Ishikawa (cell line): ENCODE measurements around the gene TSPAN4.

ENCODE experiments used
- EGR1 ChIP-seq: IDR thresholded peaks from 2 replicates; pipeline ENCODE4 v1.6.1; 2012
- EP300 ChIP-seq: IDR thresholded peaks from 2 replicates; pipeline ENCODE4 v1.6.1; 2012; ENCODE audit warnings: borderline replicate concordance
- NFIC ChIP-seq: IDR thresholded peaks from 2 replicates; pipeline ENCODE4 v1.6.1; 2012
- RAD21 ChIP-seq: IDR thresholded peaks from 2 replicates; pipeline ENCODE4 v1.6.1; 2012; ENCODE audit warnings: low read depth
- TAF1 ChIP-seq: IDR thresholded peaks from 2 replicates; pipeline ENCODE4 v1.6.1; 2012; ENCODE audit warnings: low read depth, mild to moderate bottlenecking
- TEAD4 ChIP-seq: IDR thresholded peaks from 2 replicates; pipeline ENCODE4 v1.6.1; 2012
- TF ChIP-seq, protein P1 (sequence below): IDR thresholded peaks from 2 replicates; pipeline ENCODE4 v1.6.1; 2012
- TF ChIP-seq, protein P2 (sequence below): IDR thresholded peaks from 2 replicates; pipeline ENCODE4 v1.6.1; 2012; ENCODE audit warnings: low read depth, mild to moderate bottlenecking

DNA sequence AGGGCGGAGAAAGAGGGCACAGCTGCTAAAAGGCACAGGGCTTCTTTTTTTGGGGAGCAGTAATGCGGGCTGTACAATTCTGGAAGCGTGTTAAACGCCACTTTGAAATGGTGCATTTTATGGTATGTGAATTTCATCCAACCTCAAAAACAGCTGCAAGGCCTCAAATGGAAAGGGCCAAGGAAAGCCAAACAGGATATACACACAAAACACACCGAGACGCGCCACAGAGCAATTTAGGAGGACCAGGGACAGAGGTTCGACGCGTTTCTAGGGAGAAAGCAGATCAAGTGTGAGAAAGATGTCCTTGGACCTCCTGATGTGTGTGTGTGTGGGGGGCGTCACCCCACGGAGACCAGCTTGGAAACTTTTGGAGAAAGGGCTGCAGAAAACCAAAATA is 31.1 kb downstream of the TSPAN4 start:
- TF ChIP-seq TAF1 (no peak), TEAD4 (no peak), EGR1 (no peak), NFIC (no peak), EP300 (no peak), RAD21 (no peak)
- TF ChIP-seq, protein P1, sequence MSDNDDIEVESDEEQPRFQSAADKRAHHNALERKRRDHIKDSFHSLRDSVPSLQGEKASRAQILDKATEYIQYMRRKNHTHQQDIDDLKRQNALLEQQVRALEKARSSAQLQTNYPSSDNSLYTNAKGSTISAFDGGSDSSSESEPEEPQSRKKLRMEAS, result no peak
- TF ChIP-seq, protein P2, sequence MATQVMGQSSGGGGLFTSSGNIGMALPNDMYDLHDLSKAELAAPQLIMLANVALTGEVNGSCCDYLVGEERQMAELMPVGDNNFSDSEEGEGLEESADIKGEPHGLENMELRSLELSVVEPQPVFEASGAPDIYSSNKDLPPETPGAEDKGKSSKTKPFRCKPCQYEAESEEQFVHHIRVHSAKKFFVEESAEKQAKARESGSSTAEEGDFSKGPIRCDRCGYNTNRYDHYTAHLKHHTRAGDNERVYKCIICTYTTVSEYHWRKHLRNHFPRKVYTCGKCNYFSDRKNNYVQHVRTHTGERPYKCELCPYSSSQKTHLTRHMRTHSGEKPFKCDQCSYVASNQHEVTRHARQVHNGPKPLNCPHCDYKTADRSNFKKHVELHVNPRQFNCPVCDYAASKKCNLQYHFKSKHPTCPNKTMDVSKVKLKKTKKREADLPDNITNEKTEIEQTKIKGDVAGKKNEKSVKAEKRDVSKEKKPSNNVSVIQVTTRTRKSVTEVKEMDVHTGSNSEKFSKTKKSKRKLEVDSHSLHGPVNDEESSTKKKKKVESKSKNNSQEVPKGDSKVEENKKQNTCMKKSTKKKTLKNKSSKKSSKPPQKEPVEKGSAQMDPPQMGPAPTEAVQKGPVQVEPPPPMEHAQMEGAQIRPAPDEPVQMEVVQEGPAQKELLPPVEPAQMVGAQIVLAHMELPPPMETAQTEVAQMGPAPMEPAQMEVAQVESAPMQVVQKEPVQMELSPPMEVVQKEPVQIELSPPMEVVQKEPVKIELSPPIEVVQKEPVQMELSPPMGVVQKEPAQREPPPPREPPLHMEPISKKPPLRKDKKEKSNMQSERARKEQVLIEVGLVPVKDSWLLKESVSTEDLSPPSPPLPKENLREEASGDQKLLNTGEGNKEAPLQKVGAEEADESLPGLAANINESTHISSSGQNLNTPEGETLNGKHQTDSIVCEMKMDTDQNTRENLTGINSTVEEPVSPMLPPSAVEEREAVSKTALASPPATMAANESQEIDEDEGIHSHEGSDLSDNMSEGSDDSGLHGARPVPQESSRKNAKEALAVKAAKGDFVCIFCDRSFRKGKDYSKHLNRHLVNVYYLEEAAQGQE, result no peak
